DOHH2 (cell line): ENCODE measurements around the gene GDPD2.

Experiments
- EZH2phosphoT487 ChIP-seq: fragments of 200-600 bp; sonication (generic); IDR thresholded peaks from 2 replicates; pipeline ENCODE4 v1.6.1; 2017; ENCODE audit warnings: borderline replicate concordance, mild to moderate bottlenecking, antibody characterized with exemption, low read length, moderate library complexity, mixed read lengths
- TF ChIP-seq, protein P1 (sequence below): fragments of 200-600 bp; sonication (generic); IDR thresholded peaks from one replicate; pipeline ENCODE4 v1.5.1; 2014; ENCODE audit warnings: antibody characterized with exemption, mild to moderate bottlenecking, low read depth, low read length; ENCODE audit not compliant: poor library complexity, severe bottlenecking

DNA sequence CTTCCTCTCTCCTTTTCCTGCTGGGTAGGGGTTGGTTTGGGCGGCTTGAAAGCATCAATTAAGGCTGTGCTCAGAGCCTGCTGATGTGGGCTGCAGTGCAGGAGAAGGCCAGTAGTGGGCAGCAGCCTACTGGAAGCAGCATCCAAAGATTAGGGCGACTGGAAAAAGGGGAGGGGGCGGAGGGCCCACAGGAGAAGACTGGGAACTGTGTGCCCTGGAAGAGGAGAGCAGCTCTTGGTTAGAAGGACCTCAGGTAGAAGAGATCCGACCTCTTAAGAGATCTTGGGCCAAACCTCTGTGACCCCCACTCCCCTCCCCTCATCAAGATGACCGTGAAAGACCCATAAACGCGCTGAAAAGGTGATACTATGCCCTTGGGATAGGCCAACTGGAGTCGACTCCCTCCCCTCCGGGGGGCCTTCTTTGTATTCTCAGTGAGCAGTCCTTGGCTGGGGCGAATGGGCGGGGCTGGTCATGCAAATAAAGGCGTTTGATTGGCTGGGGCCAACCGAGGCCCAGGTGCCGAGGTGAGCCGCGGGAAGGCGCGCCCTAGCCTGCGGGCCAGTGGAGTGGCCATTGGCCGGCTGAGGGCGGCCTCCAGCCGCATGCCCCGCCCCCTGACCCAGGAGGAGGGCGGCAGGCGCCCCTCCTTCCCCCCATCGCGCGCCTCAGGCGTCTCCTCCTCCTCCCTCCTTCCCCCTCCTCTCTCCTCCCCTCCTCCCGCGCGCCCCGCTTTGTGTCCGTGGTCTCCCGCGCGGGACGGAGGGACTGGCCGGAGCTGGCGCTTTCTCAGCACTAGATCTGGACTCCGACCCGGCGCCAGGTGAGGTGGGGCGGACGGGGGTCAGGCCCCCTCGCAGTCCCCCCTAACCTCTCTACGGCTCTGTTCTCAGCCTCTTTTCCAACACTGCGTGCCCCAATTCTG lies 31.6 kb downstream of the GDPD2 start:
- TF ChIP-seq, protein P1, sequence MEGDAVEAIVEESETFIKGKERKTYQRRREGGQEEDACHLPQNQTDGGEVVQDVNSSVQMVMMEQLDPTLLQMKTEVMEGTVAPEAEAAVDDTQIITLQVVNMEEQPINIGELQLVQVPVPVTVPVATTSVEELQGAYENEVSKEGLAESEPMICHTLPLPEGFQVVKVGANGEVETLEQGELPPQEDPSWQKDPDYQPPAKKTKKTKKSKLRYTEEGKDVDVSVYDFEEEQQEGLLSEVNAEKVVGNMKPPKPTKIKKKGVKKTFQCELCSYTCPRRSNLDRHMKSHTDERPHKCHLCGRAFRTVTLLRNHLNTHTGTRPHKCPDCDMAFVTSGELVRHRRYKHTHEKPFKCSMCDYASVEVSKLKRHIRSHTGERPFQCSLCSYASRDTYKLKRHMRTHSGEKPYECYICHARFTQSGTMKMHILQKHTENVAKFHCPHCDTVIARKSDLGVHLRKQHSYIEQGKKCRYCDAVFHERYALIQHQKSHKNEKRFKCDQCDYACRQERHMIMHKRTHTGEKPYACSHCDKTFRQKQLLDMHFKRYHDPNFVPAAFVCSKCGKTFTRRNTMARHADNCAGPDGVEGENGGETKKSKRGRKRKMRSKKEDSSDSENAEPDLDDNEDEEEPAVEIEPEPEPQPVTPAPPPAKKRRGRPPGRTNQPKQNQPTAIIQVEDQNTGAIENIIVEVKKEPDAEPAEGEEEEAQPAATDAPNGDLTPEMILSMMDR = peak; percentile 79
- TF ChIP-seq EZH2phosphoT487 = no peak
